CD4-positive, alpha-beta T cell treated with Interleukin-17A for 1 hour (primary cell): ENCODE measurements around the gene CDON.

ENCODE experiments used
- DNase-seq: peaks from one replicate; pipeline ENCODE4 v3.0.0-alpha.2; 2020

CDON gene

DNA sequence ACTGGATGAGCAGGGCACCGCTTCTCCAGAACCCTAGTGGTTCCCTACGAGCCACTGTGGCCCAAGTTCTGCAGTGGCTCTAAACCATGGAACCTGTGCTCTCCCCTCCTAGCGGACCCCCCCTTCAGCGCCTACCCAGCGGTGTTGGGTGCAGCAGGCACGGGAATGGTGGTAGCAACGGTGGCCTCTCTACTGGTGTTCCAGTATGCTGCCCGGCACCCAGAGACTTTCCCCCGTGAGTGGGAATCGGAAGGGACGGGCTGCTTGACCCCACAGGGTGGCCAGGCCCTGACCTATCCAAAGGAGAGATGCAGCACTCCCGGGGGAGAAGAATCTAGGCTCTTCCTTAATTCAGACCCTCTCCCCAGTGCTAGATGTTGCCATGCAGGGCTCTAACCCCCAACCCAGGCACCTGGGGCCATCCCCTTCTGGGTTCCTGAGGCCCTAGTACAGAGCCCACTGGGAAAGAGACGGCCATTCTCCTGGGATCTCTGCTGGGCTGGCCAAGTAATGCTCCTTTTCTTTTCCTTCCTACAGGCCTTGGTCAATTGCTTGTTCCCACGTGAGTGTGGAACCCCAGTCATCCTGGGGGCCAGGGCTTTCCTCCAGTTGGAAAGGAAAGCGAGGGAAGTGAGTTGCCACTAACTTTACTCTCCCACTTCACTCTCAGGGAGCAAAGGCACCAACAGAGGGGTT lies 107.6 kb downstream of the CDON start:
- no peak for DNase-seq

DNA sequence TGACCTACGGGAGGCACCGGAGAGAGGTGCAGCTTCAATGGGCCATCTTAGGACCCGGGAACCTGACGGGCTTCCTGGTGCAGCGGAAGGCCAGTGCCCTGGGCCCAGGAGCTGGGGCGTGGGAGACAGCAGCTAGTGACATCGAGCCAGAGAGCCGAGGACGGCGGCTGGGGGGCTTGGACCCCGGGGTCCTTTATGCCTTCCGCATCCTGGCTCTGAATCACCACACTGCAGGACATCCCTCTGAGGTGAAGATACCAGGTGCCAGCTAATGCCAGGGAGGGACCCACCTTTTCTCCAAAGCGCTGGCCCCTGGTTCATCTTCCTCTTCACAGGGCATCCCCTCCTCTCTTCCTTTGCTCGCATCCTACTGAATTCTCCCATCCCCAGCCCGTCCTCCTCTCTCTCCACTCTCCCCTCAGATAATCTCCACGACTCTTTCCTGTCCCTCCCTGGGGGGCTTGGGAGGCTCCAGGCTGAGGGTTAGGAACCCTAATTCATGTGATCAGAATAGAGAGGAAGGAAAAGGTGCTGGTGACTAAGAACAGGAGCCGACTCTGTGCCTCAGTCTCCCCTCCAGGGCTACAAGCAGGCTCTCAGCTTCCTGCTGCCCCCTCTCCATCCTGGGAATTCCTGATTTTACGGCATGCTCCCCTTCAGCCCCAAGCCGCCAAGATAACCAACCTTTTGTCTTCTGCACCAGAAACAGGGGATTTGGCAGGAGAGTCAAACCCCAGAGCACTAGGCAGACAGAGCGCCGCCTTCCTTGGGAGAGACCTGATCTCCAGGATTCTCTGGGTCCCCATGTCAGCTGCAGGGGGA lies 108.3 kb downstream of the CDON start:
- no peak for DNase-seq

DNA sequence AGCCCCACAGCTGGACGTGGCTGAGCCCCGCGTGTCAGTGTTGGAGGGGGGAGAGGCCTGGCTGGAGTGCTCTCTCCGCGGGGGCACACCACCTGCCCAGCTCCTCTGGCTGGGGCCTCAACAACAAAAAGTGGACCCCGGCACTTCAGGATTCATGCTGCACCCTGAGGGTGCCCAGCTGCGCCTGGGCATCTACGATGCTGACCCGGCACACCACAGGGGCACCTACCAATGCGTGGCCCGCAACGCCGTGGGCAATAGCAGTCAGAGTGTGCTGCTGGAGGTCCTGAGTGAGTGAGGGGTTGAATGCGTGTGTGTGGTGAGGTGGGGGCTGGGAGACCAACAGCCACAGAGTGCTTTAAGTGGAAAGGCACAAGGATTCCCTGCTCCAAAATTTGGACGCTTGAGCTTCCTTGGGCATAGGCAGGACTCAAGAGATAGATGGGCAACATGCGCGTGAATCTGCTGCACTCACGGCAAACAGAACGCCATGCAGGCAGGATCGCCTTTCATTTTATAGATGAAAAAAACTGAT lies 109.2 kb downstream of the CDON start:
- DNase-seq = no peak

DNA sequence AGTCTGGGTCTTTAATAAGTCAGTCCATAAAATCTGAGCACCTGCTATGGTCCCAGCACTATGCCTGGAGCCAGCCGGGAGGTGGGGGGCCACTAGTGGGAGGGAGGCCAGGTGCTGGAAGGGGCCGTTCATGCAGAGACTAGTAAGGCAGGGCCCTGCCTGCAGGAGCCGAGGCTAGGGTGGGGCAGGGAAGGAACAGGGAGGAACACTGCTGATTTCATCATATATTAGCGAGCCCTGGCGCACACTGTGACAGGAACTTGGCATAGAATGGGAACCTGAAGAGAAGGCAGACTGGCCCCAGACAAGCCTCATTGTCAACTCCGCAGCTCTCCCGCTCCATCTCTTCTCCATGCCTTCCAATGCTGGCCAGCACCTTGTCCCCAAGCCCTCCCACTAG lies 109.7 kb downstream of the CDON start:
- no peak for DNase-seq

DNA sequence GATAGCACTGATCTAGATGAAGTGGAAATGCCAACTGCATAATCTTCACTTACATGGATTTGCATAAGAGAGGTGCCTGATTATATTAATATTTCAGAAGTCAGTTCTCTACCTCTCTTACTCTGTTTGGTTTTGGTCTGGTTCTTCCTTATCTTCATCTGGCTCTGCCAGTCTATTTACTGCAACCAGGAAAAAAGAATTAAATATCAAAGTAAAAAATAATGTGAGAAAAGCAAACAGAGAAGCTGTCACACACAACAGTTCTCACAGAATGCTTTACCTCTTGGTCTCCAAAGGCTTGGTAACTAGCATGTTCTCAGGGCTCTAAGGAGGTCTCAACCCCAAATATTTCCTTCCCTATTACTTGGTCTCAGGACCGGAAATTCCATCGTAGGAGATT lies 110.1 kb downstream of the CDON start:
- DNase-seq = no peak

DNA sequence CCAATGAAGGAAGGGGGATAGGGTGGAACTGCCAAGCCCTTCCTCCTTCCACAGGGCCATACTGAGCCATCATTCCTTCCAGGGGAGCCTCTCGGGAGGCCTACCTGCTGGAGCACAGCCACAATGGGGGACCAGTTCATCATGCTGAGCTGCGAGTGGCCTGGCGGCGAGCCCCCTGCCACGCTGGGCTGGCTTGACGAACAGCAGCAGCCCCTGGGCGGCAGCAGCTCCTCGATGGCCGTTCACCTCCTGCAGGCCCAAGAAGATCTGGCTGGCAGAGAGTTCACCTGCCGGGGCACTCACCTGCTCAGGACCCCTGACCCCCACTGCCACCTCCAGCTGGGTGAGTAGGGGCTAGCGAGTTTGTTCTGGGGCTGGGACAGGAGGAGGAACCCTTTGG lies 110.9 kb downstream of the CDON start:
- DNase-seq = no peak

DNA sequence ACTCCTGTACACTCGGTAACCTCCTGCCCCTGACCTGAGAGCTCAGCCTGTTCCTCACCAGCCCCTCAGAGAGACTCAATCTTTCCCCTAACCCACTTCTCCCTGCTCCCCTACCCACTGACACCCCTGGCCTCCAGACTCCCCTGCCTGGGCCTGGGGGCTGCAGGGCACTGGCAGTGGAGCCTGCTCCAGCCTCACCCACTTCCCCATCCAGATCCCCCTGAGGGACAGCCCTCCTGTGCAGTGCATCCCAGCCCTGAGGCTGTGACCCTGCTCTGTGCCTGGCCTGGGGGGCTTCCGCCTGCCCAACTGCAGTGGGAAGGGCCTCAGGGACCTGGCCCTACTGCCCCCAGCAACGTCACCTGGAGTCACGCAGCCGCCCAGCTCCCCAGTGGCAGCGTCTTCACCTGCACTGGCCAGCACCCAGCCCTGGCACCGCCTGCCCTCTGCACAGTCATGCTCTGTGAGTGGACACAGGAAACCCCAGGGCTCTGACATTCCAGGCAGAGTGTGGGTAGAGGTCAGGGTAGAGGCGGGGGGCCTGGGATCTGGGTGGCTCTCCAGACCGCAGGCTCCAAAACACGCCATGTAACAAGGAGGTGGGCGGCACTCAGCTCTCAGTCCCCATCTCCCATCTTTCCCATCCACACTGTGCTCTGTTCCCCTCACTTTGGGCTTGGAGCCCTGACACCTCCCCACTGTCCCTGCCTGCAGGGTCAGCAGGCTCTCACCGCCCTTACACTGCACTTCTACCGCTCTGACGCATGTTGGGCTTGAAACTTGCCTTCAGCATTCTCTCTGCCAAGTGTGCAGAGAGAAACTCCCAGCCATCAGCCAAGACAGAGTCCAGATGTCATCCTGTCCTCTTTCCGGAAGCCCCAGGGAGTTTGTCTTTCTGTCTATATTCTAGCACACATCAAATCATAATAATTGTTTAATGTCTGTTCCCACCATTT lies 111.7 kb downstream of the CDON start:
- DNase-seq = no peak

DNA sequence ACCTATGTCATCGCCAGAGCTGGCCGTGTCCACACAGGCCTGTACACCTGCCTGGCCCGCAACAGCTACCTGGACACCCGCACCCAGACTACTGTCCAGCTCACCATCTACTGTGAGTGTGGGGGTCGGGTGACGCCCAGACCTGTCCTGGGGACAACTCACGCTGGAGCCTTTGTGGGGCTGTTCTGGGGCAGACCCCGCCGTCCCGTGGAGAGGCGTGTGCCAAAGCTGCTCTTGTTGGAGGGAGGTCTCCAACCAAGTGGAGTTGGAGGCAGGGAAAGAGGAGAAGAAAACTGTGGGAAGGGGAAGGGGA lies 112.5 kb downstream of the CDON start:
- DNase-seq = no peak

DNA sequence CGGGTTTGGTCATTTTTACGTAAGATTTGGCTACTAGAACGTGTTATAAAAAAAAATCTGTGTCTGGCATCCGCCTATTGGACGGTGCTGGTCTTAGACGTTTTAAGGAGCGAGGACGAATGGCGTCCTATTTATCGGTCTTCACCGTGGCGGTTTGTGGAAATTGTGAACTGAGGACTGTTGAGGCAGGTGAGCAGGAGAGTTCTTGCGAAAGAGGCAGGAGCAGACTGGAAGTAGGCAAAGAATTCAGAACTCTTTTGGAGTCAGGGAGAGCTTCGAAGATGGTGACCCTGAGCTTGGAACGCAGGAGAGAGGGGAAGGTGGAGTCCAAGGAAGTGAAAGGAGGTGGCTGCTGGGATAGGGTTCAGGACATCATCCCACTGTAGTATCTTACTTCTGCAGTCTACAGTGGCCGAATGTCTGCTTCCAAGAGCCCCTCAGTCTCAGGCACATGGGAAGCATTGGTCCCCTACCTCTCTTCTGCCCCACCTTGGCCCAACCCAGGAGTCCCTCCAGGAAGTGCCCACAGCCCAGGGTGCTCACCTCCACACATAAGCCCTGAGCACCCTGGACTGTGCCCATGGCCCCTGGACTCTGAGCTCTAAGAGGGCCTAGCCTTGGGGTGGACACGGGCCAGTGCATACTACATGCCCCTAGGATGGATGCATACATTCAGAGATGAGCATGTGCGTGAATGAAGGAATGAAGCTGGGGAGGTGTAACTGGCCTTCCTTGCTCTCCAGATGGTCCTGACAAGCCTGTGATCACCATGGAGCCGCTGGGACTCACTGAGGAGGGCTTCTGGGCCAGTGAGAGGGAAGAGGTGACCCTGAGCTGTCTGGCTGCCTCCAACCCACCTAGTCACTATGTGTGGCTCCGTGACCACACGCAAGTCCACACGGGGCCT lies 113.1 kb downstream of the CDON start:
- no peak for DNase-seq

DNA sequence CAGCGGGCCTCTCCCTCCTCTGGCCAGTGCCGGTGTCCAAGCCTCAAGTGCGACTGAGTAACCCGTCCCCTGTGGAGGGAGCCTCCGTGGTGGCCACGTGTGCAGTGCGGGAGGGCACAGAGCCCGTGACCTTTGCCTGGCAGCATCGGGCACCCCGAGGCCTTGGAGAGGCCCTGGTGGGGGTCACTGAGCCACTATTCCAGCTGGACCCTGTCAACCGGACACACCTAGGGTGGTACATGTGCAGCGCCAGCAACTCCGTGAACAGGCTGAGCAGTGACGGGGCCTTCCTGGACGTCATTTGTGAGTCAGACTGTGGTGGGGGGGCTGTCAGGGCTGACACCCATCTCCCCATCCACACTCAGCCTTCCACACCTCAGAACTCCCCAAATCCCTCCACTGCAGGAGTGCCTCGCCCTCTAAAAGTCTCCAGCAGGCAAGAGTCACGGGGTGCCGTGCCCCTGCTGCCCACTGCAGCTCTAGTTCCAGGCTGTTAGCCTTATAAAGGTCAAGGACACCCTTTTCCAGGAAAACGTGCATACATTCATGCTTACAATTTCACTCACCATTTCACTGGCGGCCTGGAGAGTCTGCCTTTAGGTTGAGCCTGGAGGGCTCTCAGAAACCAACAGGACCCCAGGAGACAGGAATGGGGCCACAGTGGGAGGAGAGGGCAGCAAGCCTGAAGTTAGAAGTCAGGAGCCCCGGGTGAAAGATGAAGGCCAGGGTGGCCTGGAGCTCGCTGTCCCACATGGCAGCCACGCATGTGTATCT lies 114.2 kb downstream of the CDON start:
- no peak for DNase-seq

DNA sequence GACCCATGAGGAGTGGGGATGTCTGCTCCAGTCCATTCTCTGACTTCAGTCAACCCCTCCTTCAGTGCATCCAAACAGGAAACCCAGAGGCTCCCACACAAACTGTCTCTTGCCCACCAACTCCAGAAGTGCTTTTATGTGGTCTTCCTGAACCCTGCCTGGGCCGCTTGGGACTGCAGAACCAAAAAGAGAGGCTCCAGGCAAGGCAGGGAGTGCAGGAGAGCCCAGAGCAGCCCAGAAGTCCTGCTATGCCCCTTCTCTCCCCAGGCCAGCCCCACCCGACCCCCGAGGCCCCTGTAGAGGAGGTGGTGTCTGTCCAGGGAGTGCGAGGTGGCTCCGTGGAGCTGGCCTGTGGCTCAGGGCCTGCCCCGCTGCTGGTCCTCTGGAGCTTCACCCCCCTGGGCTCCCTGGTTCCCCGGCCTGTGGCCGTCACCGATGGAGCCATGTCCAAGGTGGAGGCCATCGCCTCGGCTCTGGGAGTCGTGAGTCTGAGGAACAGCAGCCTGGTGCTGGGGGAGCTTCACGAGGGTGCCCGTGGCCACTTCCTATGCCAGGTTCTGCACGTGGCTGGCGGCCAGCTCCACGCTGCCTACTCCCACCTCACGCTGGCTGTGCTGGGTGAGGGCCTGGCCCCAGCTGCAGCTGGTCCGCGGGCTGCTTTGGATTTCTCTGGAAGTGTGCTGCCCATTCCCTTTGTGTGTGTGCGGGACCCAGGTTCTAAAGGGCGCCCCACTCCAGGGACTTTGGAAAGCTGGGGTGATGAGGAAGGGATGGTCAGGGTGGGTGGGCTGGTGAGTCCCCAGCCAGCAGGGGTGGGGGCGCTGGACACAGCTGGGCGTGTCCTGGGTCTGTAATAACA lies 115.0 kb downstream of the CDON start:
- no peak for DNase-seq

DNA sequence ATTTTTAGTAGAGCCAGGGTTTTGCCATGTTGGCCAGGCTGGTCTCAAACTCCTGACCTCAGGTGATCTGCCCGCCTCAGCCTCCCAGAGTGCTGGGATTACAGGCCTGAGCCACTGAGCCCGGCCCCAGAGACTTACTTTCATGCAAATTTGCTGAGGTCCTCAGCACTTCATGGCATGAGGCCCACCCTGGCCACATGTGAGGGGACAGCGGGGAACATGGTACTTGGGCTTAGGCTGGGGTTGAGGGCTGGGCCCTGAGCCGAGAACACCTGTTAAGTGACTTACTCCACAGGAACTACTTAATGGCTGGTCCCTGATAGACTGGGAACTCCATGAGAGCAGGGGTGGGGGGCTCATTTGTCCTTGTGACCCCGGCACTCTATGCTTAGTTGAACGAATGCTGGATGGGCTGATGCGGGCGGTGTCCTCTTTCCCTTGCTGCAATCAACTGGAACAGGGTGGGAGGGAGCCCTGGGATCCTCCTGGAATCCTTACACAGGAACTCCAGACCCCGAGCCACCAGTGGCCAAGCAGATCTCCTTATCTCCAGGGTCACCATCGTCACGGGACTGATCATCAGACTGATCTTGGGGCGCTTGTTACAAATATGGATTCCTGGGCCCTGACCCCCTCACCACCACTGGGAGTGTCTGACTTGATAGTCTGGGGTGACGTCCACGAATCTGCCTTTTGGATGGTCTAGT lies 115.8 kb downstream of the CDON start:
- DNase-seq = no peak

DNA sequence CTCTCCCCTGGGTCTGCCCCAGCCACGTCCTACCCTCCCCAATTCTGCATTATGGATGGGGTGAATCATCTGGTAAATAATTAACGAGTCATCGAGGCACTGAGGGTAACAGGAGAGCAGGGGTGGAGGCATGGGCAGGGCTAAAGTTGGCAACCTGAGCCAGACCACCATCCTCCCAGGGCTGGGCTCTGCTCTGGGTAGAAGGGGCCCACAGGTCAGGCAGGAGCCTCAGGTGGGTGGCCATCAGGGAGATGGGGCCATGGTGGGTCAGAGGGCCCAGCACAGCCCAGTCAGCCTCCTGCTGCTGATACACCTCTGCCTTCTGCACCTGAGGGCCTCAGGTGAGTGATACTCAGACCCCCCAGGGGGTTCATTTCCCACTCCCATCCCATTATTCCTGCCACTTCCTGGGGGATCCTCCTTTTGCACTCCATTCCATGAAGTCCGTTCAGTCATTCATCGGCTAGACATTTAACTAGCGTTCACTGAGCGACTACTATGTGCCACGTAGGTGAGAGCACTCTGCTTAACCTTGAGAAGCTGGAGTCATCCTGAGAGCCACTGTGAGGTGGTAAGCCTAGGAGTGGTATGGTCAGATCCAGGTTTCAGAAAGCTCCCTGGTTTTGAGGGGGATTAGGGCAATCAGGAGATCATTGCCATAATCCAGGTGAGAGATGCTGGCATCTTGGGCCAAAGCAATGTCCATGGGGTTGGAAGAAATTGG lies 116.7 kb downstream of the CDON start, which contains the start of gene VSIG10L2:
Gene VSIG10L2 (plus strand): TSS at position 248 of the 724 bp plus-strand sequence. CDS start 12 bp downstream, at position 260.
- DNase-seq = no peak

DNA sequence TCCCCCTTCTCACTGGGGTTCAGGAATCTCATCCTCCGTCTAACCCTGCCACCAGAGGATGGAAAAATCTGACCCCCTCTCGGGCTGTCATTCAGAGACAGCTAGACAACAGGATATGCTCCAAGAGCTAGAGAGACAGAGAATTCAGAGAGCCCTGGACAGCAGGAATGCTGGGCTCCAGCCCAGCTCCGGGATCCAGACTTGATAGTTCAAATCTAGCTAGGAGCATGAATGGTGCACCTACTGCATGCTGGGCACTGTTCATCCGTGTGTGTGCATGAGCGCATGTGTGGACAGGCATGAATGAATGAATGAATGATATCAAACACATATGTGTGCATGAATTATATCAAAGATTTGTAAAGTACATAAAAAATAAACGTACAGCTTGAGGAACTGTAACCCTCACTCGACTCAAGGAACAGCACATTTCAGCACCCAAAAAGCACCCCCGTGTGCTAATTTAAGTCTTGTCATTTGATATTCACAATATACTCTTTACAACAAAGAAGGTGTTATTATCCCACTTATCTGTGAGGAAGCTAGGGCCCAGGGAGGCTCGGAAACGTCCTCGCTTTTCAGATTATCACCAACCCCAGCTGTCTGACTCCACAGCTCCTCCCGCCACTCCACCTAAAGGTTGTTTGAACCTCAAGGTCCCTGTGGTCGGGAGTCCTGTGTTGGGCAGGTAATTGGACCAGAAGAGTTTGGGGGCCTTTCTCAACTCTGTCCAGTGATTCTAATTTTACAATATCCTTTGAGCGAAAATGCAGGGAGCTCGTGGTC lies 117.5 kb downstream of the CDON start:
- no peak for DNase-seq

DNA sequence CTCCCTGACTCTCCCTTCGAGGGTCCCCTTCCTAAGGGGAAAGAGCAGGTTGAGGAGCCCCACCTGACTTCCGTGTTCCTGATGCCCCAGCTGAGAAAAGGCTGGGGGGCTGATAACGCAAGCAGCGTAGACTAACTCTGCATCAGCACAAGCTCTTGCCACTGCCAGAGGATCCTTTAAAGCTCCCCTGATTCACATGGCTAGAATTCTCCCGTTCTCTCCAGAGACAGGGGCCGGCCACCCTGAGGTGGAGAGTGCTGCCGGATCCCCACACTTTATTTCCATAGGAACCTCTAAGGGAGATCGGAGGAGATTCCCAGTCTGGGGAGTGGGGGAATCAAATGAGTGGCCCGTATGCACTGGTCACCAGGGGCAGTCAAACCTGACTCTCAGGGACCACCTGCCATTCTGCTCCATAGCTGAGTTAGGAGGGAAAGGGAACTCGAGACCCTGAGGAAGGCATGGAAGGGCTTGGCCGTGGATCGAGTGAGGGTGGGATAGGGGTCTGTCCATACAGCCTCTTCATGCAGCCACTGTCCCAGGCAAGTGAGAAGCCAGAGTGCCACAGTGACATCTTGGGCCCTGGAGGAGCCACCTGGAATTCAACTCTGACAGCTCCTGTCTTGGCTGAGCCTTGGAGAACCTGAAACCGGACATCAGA lies 118.2 kb downstream of the CDON start:
- no peak for DNase-seq

DNA sequence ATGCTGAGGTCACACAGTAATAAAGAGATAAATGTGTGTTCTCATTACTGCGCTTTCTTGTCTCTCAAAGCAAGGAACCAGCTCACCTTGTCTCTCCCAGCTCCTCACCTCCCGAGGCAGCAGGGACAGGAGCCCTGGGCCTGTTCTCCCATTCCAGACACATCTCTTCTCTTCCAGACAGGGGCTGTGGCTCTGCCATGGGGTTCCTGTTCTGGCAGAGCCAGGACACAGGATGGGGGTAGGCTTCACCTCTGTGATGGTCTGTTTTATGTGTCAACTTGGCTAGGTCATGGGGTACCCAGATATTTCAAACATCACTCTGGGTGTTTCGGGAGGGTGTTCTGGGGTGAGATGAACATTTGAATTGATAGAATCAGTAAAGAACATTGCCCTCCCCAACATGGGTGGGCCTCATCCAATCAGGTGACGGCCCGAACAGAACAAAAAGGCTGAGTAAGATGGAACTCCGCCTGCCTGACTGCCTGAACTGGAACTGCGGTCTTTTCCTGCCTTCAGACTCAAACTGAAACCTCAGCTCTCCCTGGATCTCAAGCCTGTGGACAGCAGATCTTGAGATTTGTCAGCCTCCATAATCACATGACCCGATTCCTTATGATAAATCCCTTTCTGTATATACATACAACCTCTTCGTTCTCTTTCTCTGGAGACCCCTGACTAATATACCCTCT lies 118.9 kb downstream of the CDON start:
- DNase-seq = no peak
